Fibroblast of skin of right quadriceps (primary cell): ENCODE measurements around the gene BLVRA.
A peak's percentile ranks its signal among the peaks of the same experiment; 100 is the strongest.
"Not testable (repeated sequence)": the region's sequence is repeated elsewhere in the genome, so short reads cannot be mapped to it uniquely, and the experiment has no call there.

Experiments used
- DNase-seq: peaks from one replicate; pipeline ENCODE4 v3.0.0-alpha.2; 2013

The BLVRA gene

GRCh38 chr7:43758029-43758821 is at the start of gene BLVRA:
Gene BLVRA (plus strand): TSS chr7:43758680. CDS start chr7:43771159, 12,479 bp downstream.
- peak; percentile 43 for DNase-seq

GRCh38 chr7:43711503-43711902 is 47.0 kb upstream of the BLVRA start:
- DNase-seq, result no peak

GRCh38 chr7:43715966-43716365 is 42.5 kb upstream of the BLVRA start:
- DNase-seq, result not testable (repeated sequence)

GRCh38 chr7:43716598-43716997 is 41.9 kb upstream of the BLVRA start:
- DNase-seq, result no peak

GRCh38 chr7:43721193-43721806 is 37.2 kb upstream of the BLVRA start:
- peak; percentile 61 for DNase-seq

GRCh38 chr7:43723007-43723341 is 35.5 kb upstream of the BLVRA start:
- no peak for DNase-seq

GRCh38 chr7:43725251-43725650 is 33.2 kb upstream of the BLVRA start:
- no peak for DNase-seq

- DNase-seq, result peak; percentile 63
Observed at GRCh38 chr7:43726466-43726865, 32.0 kb upstream of the BLVRA start.

GRCh38 chr7:43727003-43727402 is 31.5 kb upstream of the BLVRA start:
- DNase-seq, result no peak

- no peak for DNase-seq
Observed at GRCh38 chr7:43727494-43727893, 31.0 kb upstream of the BLVRA start.

GRCh38 chr7:43729214-43729923 is 29.1 kb upstream of the BLVRA start, which contains the start of gene COA1:
Gene COA1 (minus strand): TSS chr7:43729523. CDS start chr7:43648614, 80,909 bp downstream.
- peak; percentile 84 for DNase-seq

GRCh38 chr7:43729924-43730248 is 28.6 kb upstream of the BLVRA start:
- no peak for DNase-seq

GRCh38 chr7:43731494-43731893 is 27.0 kb upstream of the BLVRA start:
- DNase-seq, result not testable (repeated sequence)

GRCh38 chr7:43734575-43735332 is 23.7 kb upstream of the BLVRA start:
- DNase-seq, result not testable (repeated sequence)

GRCh38 chr7:43735403-43735801 is 23.1 kb upstream of the BLVRA start:
- no peak for DNase-seq

GRCh38 chr7:43735802-43736603 is 22.5 kb upstream of the BLVRA start:
- DNase-seq, result no peak

GRCh38 chr7:43737467-43738127 is 20.9 kb upstream of the BLVRA start:
- DNase-seq, result no peak

GRCh38 chr7:43742692-43743091 is 15.8 kb upstream of the BLVRA start:
- DNase-seq, result no peak

- no peak for DNase-seq
Observed at GRCh38 chr7:43747328-43748105, 11.0 kb upstream of the BLVRA start.

GRCh38 chr7:43749383-43749940 is 9.0 kb upstream of the BLVRA start:
- no peak for DNase-seq
